HG02870 (cell line): ENCODE data around the gene GVQW3.
"Not testable (repeated sequence)": the region's sequence is repeated elsewhere in the genome, so short reads cannot be mapped to it uniquely, and the experiment has no call there.

Experiments
- ATAC-seq: cut with Tn5 transposase; IDR thresholded peaks from one replicate; pipeline ENCODE4 v1.9.1; 2021; ENCODE audit warnings: mild to moderate bottlenecking, moderate library complexity; ENCODE audit not compliant: unreplicated experiment

The GVQW3 gene

DNA sequence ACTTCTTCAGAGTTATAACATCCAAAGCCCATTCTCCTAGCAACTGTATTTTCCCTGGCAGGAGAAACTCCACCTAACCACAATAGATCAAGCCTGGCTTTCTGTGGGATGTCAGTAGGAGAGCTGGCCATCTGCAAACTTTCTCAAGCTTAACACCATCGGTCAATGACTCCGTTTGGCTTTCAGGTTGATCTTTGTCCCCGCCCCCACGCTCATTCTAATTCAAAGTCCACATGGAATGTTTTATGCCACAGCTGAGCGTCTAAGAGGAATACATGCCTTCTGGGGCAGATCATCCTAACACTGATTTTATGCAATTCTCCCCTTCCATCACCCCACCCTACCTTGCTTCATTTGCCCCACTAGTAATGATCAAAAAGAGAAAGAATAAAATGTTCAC is 4.8 kb downstream of the GVQW3 start:
- ATAC-seq, result no peak

DNA sequence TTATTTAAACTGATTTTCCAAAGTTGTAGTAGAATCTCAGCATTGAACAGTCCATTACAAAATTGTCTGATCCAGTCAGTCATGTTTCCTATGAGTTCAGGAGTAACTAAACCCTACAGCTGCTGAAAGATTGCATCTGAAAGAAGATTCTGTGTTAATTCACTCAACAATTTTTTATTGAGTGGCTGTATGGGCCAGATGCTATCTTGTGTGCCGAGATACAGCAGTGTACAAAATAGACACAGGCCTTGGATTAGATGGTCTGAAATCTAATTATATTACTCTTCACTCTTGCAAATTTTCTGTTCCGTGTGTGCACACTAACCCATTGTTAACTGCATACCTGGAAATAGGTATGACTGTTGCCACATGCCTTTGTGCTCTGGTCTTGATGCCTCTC is 7.3 kb downstream of the GVQW3 start:
- no peak for ATAC-seq

DNA sequence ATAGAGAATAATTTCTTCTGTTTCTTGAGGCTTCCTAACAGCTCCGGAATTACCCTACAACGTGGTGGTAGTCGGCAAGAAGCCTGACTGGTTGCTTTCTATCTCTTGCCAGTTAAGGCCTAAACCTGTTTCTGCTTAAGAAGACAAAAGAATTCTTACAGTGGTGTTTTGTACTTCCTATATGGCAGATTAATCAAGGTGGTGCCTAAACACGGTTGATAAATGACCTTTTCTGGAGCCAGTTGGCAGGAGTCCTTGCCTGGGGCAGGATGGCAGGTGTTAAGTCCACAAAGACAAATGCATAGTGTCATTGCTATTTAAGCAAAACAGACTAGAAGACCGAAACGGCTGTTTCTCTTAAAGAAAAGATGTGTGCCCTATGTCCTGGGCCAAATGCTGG is 9.9 kb downstream of the GVQW3 start:
- ATAC-seq, result no peak

GRCh38 chr11:76391811-76392475 is 10.8 kb downstream of the GVQW3 start:
- no peak for ATAC-seq

GRCh38 chr11:76392870-76393269 is 11.7 kb downstream of the GVQW3 start:
- no peak for ATAC-seq

DNA sequence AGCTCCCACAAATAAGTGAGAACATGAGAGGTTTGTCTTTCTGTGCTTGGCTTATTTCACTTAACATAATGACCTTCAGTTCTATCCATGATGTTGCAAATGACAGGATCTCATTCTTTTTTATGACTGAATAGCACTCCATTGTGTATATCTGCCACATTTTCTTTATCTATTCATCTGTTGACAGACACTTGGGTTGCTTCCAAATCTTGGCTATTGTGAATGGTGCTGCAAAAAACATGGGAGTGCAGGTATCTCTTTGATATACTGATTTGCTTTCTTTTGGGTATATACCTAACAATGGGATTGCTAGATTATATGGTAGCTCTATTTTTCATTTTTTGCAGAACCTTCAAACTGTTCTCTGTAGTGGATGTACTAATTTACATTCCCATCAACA is 13.3 kb downstream of the GVQW3 start:
- no peak for ATAC-seq

DNA sequence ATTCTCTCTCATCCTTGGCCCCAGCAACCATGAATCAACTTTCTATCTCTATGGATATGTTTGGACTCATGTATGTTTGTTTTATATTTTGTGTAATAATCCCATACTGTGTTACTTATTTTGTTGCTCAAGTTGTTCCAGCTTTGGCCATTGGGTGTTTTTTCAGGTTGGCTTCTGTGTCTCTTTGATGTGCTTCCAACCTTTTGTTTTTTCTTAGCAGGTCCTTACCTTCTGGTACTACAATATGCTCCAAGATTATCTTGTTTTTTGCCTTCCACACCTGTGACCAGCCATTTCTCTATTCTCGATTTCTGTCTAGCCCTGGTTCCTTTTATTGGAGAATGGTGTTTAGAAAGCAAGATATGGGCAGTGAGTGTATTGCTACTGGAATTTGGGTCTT is 14.2 kb downstream of the GVQW3 start:
- no peak for ATAC-seq

GRCh38 chr11:76397383-76397782 is 16.3 kb downstream of the GVQW3 start:
- no peak for ATAC-seq

DNA sequence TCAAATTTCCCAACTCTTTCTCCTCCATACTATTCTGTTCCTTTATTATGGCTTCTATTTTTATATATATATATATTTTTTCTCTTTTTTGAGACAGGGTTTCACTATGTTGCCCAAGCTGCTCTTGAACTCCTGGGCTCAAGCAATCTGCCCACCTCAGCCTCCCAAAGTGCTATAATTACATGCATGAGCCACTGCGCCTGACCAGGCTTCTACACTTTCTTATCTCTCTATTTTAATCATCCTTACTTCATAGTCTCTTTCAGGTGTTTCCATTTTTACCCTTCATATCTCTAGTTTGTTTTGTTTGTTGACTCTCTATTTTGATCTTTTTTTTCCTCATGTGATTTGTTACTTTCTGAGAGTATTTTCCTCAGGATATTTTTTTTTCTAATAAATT is 19.8 kb downstream of the GVQW3 start:
- ATAC-seq, result no peak

GRCh38 chr11:76401484-76401883 is 20.4 kb downstream of the GVQW3 start:
- ATAC-seq, result not testable (repeated sequence)

DNA sequence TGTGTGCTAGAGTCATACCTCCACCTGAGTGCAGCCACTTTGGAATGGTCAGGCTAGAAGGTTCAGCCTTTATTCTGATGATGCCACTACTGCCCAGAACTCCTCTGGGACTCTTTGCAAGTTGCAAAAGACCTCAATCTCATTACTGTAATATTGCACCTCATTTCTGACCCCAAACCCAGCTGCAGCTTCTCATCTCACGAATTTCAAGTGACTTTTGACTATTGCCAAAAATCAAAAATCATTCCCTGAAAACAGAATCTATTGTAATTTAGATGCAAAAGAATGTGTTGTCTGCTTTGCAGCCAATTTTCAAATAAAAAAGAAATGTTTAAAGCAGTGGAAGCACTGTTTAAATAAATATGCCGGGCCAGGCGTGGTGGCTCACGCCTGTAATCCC is 25.2 kb downstream of the GVQW3 start:
- ATAC-seq, result no peak

DNA sequence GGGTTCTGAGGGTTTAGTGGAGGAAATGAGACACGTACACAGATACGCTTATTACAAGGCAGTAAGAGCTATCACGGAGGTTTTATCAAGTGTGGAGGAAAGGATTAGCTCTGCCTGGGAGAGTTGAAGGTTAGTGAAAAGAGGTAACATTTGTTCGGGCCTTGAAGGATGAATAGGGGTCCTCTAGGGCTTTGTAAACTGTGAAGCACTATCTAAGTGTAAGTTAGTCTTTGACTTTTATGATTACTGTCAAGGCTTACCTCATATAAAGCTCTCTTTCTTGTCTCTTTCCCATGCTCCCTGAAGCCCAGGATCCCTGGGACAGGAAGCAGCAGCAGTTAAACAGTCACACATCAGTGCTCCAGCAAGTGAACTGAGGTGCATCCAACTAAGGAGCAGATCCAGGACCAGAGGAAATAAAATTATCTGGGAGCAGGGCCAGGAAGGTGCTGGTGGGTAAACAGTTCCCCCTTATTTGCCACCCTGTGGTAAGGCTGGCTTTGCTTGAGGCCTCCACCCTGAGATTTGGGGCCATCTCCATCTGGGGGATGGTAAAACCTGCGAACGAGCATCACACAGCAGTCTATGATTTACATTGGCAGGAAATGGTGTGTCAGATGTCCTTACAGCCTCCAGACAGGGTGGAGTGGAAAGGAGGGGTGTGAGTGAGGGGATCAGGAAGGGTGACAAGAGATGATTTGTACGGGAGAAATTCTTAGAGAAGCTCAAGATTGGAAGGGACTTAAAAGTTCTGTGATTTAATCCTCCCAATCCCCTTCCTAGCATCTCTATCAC is 27.2 kb downstream of the GVQW3 start:
- ATAC-seq, result no peak

DNA sequence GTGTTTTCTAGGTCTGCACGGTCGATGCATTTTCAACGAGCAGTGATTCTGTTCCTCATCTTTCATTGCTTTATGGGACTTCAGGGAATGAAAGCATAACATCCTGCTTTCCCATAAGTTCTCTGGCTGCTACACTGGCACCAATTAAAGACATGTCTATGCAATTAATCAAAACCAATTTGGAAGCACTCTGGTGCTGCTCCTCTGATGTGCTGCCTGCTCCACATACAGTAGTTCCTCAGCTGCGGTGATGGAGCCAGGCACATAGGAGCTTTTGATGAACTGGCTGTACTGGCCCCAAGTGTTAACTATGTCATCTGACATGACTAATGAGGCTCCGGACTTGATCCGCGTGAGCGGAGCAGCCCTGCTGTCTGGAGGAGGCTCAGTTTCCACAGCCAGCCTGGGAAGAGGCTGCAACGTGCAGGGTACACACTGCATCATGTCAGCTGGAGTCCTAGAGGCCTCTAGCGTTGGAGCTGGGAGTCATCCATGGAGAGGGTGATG is 29.8 kb downstream of the GVQW3 start:
- ATAC-seq, result no peak

- no peak for ATAC-seq
These were observed 34.0 kb downstream of the GVQW3 start for GRCh38 chr11:76415073-76415472.

DNA sequence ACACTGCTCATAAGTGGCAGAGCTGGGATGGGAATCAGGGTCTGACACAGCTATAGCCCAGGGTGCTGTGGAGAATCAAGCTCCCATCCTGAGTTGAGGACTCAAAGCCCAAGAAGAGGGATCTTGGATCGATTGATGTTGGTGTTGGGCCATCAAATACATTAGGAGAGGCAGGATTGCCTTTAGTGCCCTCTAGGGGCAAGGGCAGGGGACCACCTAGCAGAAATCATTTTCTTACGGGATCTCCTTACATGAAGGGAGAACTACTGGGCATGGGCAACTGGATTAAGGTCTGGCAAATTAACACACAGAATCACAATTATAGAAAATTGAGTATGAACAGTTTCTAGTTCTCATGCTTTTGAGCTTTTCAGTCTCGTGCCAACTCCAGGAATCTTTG is 38.8 kb downstream of the GVQW3 start:
- no peak for ATAC-seq

DNA sequence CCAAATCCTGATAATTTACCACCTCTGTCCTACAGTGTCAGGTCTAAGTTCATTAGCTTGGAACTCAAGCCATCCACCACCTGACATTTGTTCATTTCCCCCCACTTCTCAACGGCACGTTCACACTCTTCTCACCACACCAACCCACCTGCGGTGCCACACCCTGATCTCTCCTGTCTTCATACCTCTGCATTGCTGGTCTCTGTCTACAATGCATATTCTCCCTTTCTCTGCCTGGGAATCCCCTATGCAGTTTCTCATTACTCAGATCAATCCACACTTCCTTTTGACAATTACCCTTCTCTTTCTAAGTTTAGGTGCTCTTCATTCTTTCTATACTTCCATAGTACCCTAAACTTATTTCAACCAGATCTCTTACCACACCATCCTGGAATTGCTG is 43.3 kb downstream of the GVQW3 start:
- peak; percentile 80 for ATAC-seq

- ATAC-seq, result peak; percentile 39
These were observed 43.8 kb downstream of the GVQW3 start for GRCh38 chr11:76424891-76425290.

DNA sequence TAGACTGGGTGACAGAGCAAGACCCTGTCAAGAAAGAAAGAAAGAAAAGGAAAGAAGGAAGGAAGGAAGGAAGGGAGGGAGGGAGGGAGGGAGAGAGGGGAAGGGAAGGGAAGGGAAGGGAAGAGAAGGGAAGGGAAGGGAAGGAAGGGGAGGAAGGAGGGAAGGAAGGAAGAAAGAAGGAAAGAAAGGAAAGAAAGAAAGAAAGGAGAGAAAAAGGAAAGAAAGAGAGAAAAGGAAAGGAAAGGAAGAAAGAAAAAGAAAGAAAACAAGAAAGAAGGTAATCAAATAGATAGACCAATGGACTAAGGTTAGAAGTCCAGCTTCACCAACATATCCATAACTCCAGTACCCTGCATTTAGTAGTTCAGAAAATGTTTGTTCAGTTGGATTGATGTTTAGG is 45.5 kb downstream of the GVQW3 start:
- ATAC-seq, result no peak

DNA sequence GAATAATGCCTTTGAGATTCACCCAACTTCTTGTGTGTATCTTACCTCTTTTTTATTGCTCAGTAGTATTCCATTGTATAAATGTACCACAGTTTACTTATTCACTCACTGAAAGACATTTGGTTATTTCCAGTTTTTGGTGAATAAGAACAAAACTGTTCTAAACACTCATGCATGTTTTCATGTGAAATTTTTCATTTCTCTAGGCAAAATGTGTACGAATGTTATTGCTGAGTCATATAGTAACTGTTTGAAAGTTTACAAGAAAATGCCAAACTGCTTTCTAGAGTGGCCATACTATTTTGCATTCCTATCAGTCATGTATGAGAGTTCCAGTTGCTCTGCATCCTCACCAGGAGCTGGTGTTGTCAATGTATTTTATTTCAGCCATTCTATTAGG is 54.9 kb downstream of the GVQW3 start:
- ATAC-seq, result no peak

DNA sequence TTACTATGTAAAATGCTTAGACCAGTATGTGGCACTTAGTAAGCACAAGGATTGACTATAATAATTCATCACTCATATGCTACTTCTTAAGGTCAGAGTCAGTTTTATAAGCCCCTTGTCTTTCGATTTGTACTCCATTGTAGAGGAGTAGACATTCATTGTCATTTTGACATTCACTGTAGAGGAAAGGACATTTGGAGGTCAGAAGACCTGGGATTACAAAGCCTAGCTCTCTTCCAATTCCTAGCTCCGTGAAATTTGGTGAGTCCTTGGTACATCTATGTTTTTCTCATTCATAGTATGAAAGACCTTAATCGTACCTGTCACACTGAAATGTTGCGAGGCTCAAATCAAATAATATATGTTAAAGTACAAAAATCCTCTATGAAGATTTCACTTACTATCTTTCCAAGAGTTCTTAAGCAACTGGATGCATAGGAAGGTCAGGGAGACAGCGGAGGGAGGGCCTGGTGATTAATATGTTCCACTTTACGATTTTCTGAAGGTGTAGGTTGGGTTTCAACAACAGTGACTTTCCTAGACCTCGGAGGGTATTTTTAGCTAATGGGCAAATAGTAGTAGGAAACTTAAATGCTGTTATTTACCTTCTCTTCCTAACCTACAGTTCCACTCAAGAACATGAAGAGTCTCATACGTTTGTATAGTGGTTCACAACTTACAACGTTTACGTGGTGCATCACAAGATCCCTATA is 62.3 kb downstream of the GVQW3 start:
- no peak for ATAC-seq

- no peak for ATAC-seq
These were observed 62.9 kb downstream of the GVQW3 start for GRCh38 chr11:76444065-76444383.
